ENCODE data around the gene NOP14. TPM values are rescaled to one million over a fixed set of nuclear protein-coding genes. Genes with fewer than 3 reads are reported as not detected.

The NOP14 gene
- total and polyA plus RNA-seq, 2 donors (not counting 3 experiments of a cell fraction or from before 2014, with no cell fraction given) = 9.5 to 45.2 TPM

DNA sequence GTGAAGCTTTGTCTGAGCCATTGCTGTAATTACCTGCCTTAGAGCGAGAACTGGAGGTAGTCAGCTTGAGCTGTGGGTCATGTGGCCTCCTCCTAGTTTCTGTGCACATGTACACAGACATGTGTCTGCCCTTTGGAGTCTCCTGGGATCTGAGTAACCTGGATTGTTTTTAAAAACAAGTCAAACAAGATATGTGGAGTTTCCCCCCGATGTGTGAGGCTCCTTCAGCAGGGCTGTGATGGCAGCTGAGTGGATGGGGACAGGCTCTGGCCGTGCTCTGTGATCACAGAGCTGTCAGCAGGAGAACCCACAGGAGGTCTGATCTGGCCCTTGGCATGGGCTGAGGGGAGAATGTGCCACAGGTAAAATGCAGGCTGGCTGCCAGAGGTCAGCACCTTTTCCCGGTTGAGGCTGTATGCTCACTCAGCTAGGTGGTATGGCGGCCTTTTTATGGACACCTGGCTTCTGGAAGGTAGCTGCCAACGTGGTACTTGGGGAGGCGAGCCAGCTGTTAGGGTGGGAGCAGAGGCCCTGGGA lies 38.4 kb downstream of the NOP14 start:
- Histone ChIP-seq H3K9ac (replicated peaks; ENCODE audit: extremely low read depth, insufficient read depth, low read length) (no peak overlapping the region), H3K36me3 (ENCODE audit: control insufficient read depth in 2 of 2, extremely low read depth in 1 of 2, insufficient read depth in 2 of 2, low read length in 2 of 2) (peaks cover 2 to 49% of the 10 kb centered on the region in 2 experiments), H3K4me2 (ENCODE audit: insufficient read depth, low read length) (no peak overlapping the region), H3K27ac (ENCODE audit: insufficient read depth, low read depth, low read length) (no peak overlapping the region), H3K4me3 (replicated peaks in 1 of 3; ENCODE audit: insufficient read depth in 1 of 3, low read depth in 1 of 3, low read length in 3 of 3) (no peak overlapping the region), H3K27me3 (ENCODE audit: control insufficient read depth in 2 of 2, insufficient read depth in 2 of 2, low read length in 2 of 2) (no peaks in the 10 kb centered on the region), H3K4me1 (ENCODE audit: control insufficient read depth, extremely low read depth, insufficient read depth, low read length) (peaks cover 3% of the 10 kb centered on the region), H4K20me1 (replicated peaks; ENCODE audit: control insufficient read depth, extremely low read depth, insufficient read depth, low read length) (no peaks in the 10 kb centered on the region), H3K9me3 (replicated peaks; ENCODE audit: control insufficient read depth, insufficient read depth, low read length) (no peaks in the 10 kb centered on the region), H2AFZ (ENCODE audit: low read depth, low read length) (no peak overlapping the region), H3K9me1 (replicated peaks; ENCODE audit: control insufficient read depth, extremely low read depth, insufficient read depth, low read length) (no peaks in the 10 kb centered on the region), H3K79me2 (ENCODE audit: control insufficient read depth, insufficient read depth, low read length) (peaks cover 10% of the 10 kb centered on the region)
- BruUV-seq (replicated peaks) = no TSS peak
- ChIA-PET CTCF (interaction anchor here (1.0 kb wide), 1 partner anchor 29 kb away, joined by 3 read pairs; no protein-coding TSS in a partner anchor), POLR2A (no interaction called here)
- dilution Hi-C loops (cut with MboI; ENCODE audit: extremely low pct_ligation_motif_present, low sequenced_read_pairs) (no loop called here), intact Hi-C loops (cut with micrococcal nuclease) (no loop called here)
- FAIRE-seq (no peak), DNase-seq (ENCODE audit: low read depth, low spot score) (no peak)
- no peak for TF ChIP-seq POLR2AphosphoS5 (IDR thresholded peaks at IDR 0.05; ENCODE audit: insufficient read depth, low read depth, low read length)
- TF ChIP-seq FOS (IDR thresholded peaks at IDR 0.05; ENCODE audit: borderline replicate concordance, insufficient read depth, low read length) = no peak
- no peak for TF ChIP-seq JUN (IDR thresholded peaks at IDR 0.05; ENCODE audit: borderline replicate concordance, insufficient read depth, insufficient read length, low read depth)
- TF ChIP-seq, protein P1, sequence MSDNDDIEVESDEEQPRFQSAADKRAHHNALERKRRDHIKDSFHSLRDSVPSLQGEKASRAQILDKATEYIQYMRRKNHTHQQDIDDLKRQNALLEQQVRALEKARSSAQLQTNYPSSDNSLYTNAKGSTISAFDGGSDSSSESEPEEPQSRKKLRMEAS (IDR thresholded peaks at IDR 0.05; ENCODE audit: insufficient read depth, insufficient read length) = no peak
- TF ChIP-seq MYC (IDR thresholded peaks at IDR 0.05; ENCODE audit: low read depth, low read length) = no peak
- TF ChIP-seq, protein P2, sequence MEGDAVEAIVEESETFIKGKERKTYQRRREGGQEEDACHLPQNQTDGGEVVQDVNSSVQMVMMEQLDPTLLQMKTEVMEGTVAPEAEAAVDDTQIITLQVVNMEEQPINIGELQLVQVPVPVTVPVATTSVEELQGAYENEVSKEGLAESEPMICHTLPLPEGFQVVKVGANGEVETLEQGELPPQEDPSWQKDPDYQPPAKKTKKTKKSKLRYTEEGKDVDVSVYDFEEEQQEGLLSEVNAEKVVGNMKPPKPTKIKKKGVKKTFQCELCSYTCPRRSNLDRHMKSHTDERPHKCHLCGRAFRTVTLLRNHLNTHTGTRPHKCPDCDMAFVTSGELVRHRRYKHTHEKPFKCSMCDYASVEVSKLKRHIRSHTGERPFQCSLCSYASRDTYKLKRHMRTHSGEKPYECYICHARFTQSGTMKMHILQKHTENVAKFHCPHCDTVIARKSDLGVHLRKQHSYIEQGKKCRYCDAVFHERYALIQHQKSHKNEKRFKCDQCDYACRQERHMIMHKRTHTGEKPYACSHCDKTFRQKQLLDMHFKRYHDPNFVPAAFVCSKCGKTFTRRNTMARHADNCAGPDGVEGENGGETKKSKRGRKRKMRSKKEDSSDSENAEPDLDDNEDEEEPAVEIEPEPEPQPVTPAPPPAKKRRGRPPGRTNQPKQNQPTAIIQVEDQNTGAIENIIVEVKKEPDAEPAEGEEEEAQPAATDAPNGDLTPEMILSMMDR (IDR thresholded peaks at IDR 0.05; ENCODE audit: extremely low read depth in 1 of 2, insufficient read depth in 1 of 2, low read depth in 1 of 2, low read length in 2 of 2) = no peak
- no peak for TF ChIP-seq POLR2A (IDR thresholded peaks at IDR 0.05; ENCODE audit: low read depth, low read length)
- TF ChIP-seq GATA2 (IDR thresholded peaks at IDR 0.05; ENCODE audit: insufficient read depth, insufficient read length, low read depth, low read length) = no peak
- no peak for TF ChIP-seq EZH2 (IDR thresholded peaks at IDR 0.05; ENCODE audit: borderline replicate concordance, low read depth, low read length, severe bottlenecking)

Measured in endothelial cell of umbilical vein (primary cell).